Measurements from ENCODE around the gene CCDC150.

The CCDC150 gene

DNA sequence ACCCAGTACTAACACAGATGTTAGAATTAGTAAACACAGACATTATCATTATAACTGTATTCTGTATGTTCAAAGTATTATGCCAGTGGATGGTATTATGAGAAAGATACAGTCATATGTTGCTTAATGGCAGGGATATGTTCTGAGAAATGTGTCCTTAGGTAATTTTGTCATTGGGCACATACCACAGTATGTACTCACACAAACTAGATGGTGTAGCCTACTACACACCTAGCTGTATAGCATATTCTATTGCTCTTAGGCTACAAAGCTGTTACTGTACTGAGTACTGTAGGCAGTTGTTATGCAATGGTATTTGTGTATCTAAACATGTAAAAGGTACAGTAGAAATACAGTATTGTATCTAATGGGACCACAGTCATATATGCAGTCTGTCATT lies 106.2 kb downstream of the CCDC150 start:
- TF ChIP-seq SPI1 (IDR thresholded peaks at IDR 0.05; ENCODE audit: borderline replicate concordance, low read depth), result no peak
- TF ChIP-seq POLR2AphosphoS5 (IDR thresholded peaks at IDR 0.05; ENCODE audit: low read depth), result no peak
- TF ChIP-seq, protein P1, sequence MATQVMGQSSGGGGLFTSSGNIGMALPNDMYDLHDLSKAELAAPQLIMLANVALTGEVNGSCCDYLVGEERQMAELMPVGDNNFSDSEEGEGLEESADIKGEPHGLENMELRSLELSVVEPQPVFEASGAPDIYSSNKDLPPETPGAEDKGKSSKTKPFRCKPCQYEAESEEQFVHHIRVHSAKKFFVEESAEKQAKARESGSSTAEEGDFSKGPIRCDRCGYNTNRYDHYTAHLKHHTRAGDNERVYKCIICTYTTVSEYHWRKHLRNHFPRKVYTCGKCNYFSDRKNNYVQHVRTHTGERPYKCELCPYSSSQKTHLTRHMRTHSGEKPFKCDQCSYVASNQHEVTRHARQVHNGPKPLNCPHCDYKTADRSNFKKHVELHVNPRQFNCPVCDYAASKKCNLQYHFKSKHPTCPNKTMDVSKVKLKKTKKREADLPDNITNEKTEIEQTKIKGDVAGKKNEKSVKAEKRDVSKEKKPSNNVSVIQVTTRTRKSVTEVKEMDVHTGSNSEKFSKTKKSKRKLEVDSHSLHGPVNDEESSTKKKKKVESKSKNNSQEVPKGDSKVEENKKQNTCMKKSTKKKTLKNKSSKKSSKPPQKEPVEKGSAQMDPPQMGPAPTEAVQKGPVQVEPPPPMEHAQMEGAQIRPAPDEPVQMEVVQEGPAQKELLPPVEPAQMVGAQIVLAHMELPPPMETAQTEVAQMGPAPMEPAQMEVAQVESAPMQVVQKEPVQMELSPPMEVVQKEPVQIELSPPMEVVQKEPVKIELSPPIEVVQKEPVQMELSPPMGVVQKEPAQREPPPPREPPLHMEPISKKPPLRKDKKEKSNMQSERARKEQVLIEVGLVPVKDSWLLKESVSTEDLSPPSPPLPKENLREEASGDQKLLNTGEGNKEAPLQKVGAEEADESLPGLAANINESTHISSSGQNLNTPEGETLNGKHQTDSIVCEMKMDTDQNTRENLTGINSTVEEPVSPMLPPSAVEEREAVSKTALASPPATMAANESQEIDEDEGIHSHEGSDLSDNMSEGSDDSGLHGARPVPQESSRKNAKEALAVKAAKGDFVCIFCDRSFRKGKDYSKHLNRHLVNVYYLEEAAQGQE (IDR thresholded peaks at IDR 0.05; ENCODE audit: insufficient replicate concordance, low read depth), result no peak
- TF ChIP-seq, protein P2, sequence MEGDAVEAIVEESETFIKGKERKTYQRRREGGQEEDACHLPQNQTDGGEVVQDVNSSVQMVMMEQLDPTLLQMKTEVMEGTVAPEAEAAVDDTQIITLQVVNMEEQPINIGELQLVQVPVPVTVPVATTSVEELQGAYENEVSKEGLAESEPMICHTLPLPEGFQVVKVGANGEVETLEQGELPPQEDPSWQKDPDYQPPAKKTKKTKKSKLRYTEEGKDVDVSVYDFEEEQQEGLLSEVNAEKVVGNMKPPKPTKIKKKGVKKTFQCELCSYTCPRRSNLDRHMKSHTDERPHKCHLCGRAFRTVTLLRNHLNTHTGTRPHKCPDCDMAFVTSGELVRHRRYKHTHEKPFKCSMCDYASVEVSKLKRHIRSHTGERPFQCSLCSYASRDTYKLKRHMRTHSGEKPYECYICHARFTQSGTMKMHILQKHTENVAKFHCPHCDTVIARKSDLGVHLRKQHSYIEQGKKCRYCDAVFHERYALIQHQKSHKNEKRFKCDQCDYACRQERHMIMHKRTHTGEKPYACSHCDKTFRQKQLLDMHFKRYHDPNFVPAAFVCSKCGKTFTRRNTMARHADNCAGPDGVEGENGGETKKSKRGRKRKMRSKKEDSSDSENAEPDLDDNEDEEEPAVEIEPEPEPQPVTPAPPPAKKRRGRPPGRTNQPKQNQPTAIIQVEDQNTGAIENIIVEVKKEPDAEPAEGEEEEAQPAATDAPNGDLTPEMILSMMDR (IDR thresholded peaks at IDR 0.05; ENCODE audit: insufficient read depth, low read length), result no peak
- TF ChIP-seq GABPA (IDR thresholded peaks at IDR 0.05; ENCODE audit: low read depth), result no peak
- no peak overlapping the region for H3K27ac ChIP-seq (replicated peaks)
- no peak for DNase-seq (ENCODE audit: low read depth in 1 of 2, low spot score in 1 of 2)
- no peak overlapping the region for H3K4me3 ChIP-seq (replicated peaks; ENCODE audit: insufficient read depth, low read length)
- no peaks in the 10 kb centered on the region for H3K27me3 ChIP-seq (ENCODE audit: insufficient read depth, poor library complexity, severe bottlenecking)

DNA sequence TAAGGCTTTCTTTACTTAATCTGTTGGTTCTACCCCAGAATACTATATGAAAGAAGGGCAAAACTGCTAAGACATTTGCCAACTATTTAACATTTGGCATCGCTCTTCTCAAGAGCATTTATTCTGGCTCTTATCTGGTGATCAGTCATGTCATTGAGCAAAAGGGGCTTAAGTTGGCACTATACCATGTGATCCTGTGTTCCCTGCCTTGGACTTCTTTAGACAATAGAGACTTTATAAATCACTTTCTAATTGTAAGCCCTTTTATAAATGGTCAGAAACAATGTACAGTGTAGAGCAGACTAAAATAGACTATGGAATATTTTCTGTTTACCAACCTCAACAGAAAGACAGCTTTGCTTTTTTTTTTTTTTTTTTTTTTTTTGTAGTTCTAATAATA lies 107.9 kb downstream of the CCDC150 start:
- no peak for TF ChIP-seq POLR2AphosphoS5 (IDR thresholded peaks at IDR 0.05; ENCODE audit: low read depth)
- TF ChIP-seq SPI1 (IDR thresholded peaks at IDR 0.05; ENCODE audit: borderline replicate concordance, low read depth), result no peak
- TF ChIP-seq GABPA (IDR thresholded peaks at IDR 0.05; ENCODE audit: low read depth), result no peak
- TF ChIP-seq, protein P1 (IDR thresholded peaks at IDR 0.05; ENCODE audit: insufficient replicate concordance, low read depth), result no peak
- TF ChIP-seq, protein P2 (IDR thresholded peaks at IDR 0.05; ENCODE audit: insufficient read depth, low read length), result no peak
- Histone ChIP-seq H3K4me3 (replicated peaks; ENCODE audit: insufficient read depth, low read length) (no peak overlapping the region), H3K27me3 (ENCODE audit: insufficient read depth, poor library complexity, severe bottlenecking) (no peaks in the 10 kb centered on the region), H3K27ac (replicated peaks) (no peak overlapping the region)
- DNase-seq (ENCODE audit: low read depth in 1 of 2, low spot score in 1 of 2), result no peak

DNA sequence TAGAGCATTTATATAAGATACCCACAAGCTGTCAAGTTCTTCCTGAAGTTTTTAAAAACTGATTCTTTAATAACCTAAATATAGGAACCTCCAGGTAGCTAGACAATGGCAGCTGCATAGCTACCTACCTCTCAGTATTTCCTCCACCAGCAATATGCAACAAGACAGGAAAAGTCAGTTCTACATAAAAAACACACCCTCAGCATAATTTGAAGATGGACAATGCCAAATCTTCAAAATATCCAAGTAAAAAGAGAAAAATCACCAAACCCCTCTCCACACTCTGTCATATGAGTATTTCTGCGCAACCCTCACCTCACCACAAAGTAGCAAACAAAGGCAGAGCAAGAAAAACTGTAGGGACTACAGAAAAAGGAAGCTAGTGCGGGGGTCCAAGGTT lies 108.6 kb downstream of the CCDC150 start:
- Histone ChIP-seq H3K27ac (replicated peaks) (no peak overlapping the region), H3K27me3 (ENCODE audit: insufficient read depth, poor library complexity, severe bottlenecking) (no peaks in the 10 kb centered on the region), H3K4me3 (replicated peaks; ENCODE audit: insufficient read depth, low read length) (no peak overlapping the region)
- TF ChIP-seq GABPA (IDR thresholded peaks at IDR 0.05; ENCODE audit: low read depth), result no peak
- TF ChIP-seq, protein P2 (IDR thresholded peaks at IDR 0.05; ENCODE audit: insufficient read depth, low read length), result no peak
- no peak for TF ChIP-seq POLR2AphosphoS5 (IDR thresholded peaks at IDR 0.05; ENCODE audit: low read depth)
- TF ChIP-seq, protein P1 (IDR thresholded peaks at IDR 0.05; ENCODE audit: insufficient replicate concordance, low read depth), result no peak
- TF ChIP-seq SPI1 (IDR thresholded peaks at IDR 0.05; ENCODE audit: borderline replicate concordance, low read depth), result no peak
- no peak for DNase-seq (ENCODE audit: low read depth in 1 of 2, low spot score in 1 of 2)

Data from HL-60 (cell line).